OCI-LY3 (cell line): ENCODE measurements around the gene PEX11G.

Experiments
- EZH2phosphoT487 ChIP-seq: fragments of 200-600 bp; shearing (Covaris generic); IDR thresholded peaks from 2 replicates; pipeline ENCODE4 v1.6.1; 2018; ENCODE audit warnings: antibody characterized with exemption, mixed run types, low read depth
- TF ChIP-seq, protein P1 (sequence below): fragments of 200-600, 300-600 bp; sonication (generic); IDR thresholded peaks from 2 replicates; pipeline ENCODE4 v1.5.1; 2014; ENCODE audit warnings: antibody characterized with exemption, low read length, low read depth

DNA sequence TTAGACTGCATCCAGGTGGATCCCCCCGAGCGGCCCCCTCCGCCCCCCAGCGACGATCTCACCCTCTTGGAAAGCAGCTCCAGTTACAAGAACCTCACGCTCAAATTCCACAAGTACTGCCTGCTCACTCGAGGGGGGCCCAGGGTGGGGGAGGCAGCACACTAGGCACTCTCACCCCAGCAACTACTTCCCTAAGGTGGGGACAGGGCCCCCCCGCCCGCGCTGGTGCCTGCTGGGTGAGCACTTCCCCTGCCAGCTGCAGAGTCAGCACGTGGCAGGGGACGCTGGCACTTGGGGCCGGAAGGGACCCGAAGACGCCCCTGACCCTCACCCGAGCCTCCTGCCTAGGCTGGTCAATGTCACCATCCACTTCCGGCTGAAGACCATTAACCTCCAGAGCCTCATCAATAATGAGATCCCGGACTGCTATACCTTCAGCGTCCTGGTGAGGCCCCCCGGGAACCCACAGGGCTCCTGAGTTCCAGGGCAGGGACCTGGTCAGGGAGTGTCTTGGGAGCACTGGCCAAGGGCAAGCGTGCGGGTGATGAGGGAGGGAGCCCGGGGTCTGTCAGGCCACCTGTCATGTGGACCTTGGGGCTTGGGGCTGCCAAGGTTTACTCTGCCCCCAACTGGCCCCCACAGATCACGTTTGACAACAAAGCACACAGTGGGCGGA, 38.8 kb upstream of the PEX11G start:
- TF ChIP-seq, protein P1, sequence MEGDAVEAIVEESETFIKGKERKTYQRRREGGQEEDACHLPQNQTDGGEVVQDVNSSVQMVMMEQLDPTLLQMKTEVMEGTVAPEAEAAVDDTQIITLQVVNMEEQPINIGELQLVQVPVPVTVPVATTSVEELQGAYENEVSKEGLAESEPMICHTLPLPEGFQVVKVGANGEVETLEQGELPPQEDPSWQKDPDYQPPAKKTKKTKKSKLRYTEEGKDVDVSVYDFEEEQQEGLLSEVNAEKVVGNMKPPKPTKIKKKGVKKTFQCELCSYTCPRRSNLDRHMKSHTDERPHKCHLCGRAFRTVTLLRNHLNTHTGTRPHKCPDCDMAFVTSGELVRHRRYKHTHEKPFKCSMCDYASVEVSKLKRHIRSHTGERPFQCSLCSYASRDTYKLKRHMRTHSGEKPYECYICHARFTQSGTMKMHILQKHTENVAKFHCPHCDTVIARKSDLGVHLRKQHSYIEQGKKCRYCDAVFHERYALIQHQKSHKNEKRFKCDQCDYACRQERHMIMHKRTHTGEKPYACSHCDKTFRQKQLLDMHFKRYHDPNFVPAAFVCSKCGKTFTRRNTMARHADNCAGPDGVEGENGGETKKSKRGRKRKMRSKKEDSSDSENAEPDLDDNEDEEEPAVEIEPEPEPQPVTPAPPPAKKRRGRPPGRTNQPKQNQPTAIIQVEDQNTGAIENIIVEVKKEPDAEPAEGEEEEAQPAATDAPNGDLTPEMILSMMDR: no peak
- TF ChIP-seq EZH2phosphoT487: no peak
